Fibroblast of lung (primary cell): ENCODE results near the gene TSEN2. TPM values are rescaled to one million over a fixed set of nuclear protein-coding genes. Genes with fewer than 3 reads are reported as not detected.

Experiments used
- DNase-seq, 2 donors: peaks; one replicate each; pipeline versions ENCODE4 v3.0.0 to v3.0.0-alpha.2; 2010; ENCODE audit warnings: low read depth in 2 of 2
- H2AFZ ChIP-seq: 2 replicates; pipeline ENCODE4 v1.5.1; 2012; ENCODE audit warnings: low read length, control low read depth, inconsistent platforms
- H3K27ac ChIP-seq: 2 replicates; pipeline ENCODE4 v1.5.1; 2011; ENCODE audit warnings: low read length, control low read depth; ENCODE audit not compliant: insufficient read depth
- H3K27me3 ChIP-seq: 2 replicates; pipeline ENCODE4 v1.5.1; 2011; ENCODE audit warnings: mild to moderate bottlenecking, low read length; ENCODE audit not compliant: control insufficient read depth, insufficient read depth
- H3K36me3 ChIP-seq: 2 replicates; pipeline ENCODE4 v1.5.1; 2011; ENCODE audit warnings: low read length; ENCODE audit not compliant: control insufficient read depth, insufficient read depth
- H3K4me1 ChIP-seq: 2 replicates; pipeline ENCODE4 v1.5.1; 2011; ENCODE audit warnings: low read length; ENCODE audit not compliant: control insufficient read depth, insufficient read depth; ENCODE audit errors: extremely low read depth
- H3K4me2 ChIP-seq: 2 replicates; pipeline ENCODE4 v1.5.1; 2011; ENCODE audit warnings: low read length, control low read depth; ENCODE audit not compliant: insufficient read depth; ENCODE audit errors: extremely low read depth
- H3K4me3 ChIP-seq, 4 experiments: fragments of 200-600 bp in 1 of 4; sonication (generic) in 1 of 4; replicated peaks in 1 of 4; 2 replicates each; pipeline ENCODE4 v1.5.1; 2011 to 2016; ENCODE audit warnings: low read length in 4 of 4, low read depth in 3 of 4, mild to moderate bottlenecking in 3 of 4, control low read depth in 2 of 4, inconsistent platforms in 1 of 4, mixed read lengths in 1 of 4; ENCODE audit not compliant: insufficient read depth in 1 of 4; ENCODE audit errors: control extremely low read depth in 1 of 4
- H3K79me2 ChIP-seq: 2 replicates; pipeline ENCODE4 v1.5.1; 2012; ENCODE audit warnings: mild to moderate bottlenecking, low read length, inconsistent platforms; ENCODE audit not compliant: control insufficient read depth, insufficient read depth
- H3K9ac ChIP-seq: 2 replicates; pipeline ENCODE4 v1.5.1; 2011; ENCODE audit warnings: mild to moderate bottlenecking, low read length, control low read depth; ENCODE audit not compliant: insufficient read depth
- H3K9me3 ChIP-seq: 2 replicates; pipeline ENCODE4 v1.5.1; 2012; ENCODE audit warnings: low read depth, low read length; ENCODE audit not compliant: control insufficient read depth, insufficient read depth
- H4K20me1 ChIP-seq: 2 replicates; pipeline ENCODE4 v1.5.1; 2011; ENCODE audit warnings: low read length; ENCODE audit not compliant: control insufficient read depth, insufficient read depth; ENCODE audit errors: extremely low read depth
- CTCF ChIP-seq, 2 donors: IDR thresholded peaks in 1 of 2; conservative IDR thresholded peaks in 1 of 2; 1 replicate in 1 of 2; 2 replicates in 1 of 2; pipeline ENCODE4 v1.5.1; 2011 to 2012; ENCODE audit warnings: low read length in 2 of 2, control low read depth in 1 of 2, inconsistent platforms in 1 of 2, low read depth in 1 of 2, mild to moderate bottlenecking in 1 of 2
- EZH2 ChIP-seq: IDR thresholded peaks from 2 replicates; pipeline ENCODE4 v1.5.1; 2012; ENCODE audit warnings: low read length, control low read depth, mild to moderate bottlenecking; ENCODE audit errors: missing control alignments
- polyA plus RNA-seq, 2 donors: library from polyadenylated mRNA; depleted of rRNA in 1 of 2; stranded (reverse) in 1 of 2; unstranded in 1 of 2; fragments of >200 nt; gene quantifications; 2 replicates each; pipeline ENCODE4 v1.2.1, GENCODE V29; 2011 to 2012; ENCODE audit warnings: missing spikeins in 1 of 2
- total RNA-seq: library from RNA; depleted of rRNA; stranded (reverse); fragments of >200 nt; gene quantifications from 2 replicates; pipeline ENCODE4 v1.2.1, GENCODE V29; 2014

Gene TSEN2
- total and polyA plus RNA-seq, 2 donors (not counting 1 experiment from before 2014, with no cell fraction given), result 9.8 to 14.4 TPM

- Histone ChIP-seq H3K36me3 (no peaks in the 10 kb centered on the region), H2AFZ (no peak overlapping the region), H3K9ac (no peak overlapping the region), H3K79me2 (no peaks in the 10 kb centered on the region), H3K4me1 (no peaks in the 10 kb centered on the region), H3K4me3 (no peak overlapping the region), H3K9me3 (no peaks in the 10 kb centered on the region), H3K4me2 (no peak overlapping the region), H3K27ac (no peak overlapping the region), H3K27me3 (peaks cover 5% of the 10 kb centered on the region), H4K20me1 (no peaks in the 10 kb centered on the region)
- no peak for DNase-seq
- TF ChIP-seq CTCF (conservative IDR thresholded peaks at IDR 0.05 in 1 of 2, IDR thresholded peaks at IDR 0.05 in 1 of 2; ENCODE audit: low read depth in 1 of 2, low read length in 2 of 2), result no peak
Measured at GRCh38 chr3:12463686-12464085, 20.6 kb upstream of the TSEN2 start.

GRCh38 chr3:12464181-12464580, 20.1 kb upstream of the TSEN2 start:
- Histone ChIP-seq H3K79me2 (no peaks in the 10 kb centered on the region), H2AFZ (no peak overlapping the region), H3K27ac (no peak overlapping the region), H3K4me1 (no peaks in the 10 kb centered on the region), H3K36me3 (no peaks in the 10 kb centered on the region), H3K9ac (no peak overlapping the region), H4K20me1 (no peaks in the 10 kb centered on the region), H3K4me3 (no peak overlapping the region), H3K4me2 (no peak overlapping the region), H3K9me3 (no peaks in the 10 kb centered on the region), H3K27me3 (peaks cover 3% of the 10 kb centered on the region)
- no peak for DNase-seq
- no peak for TF ChIP-seq EZH2
- no peak for TF ChIP-seq CTCF (conservative IDR thresholded peaks at IDR 0.05 in 1 of 2, IDR thresholded peaks at IDR 0.05 in 1 of 2; ENCODE audit: low read depth in 1 of 2, low read length in 2 of 2)

GRCh38 chr3:12465151-12465835, 19.0 kb upstream of the TSEN2 start:
- no peaks in the 10 kb centered on the region for H4K20me1 ChIP-seq
- H3K4me3 ChIP-seq, result no peak overlapping the region
- H3K4me1 ChIP-seq, result no peaks in the 10 kb centered on the region
- H3K27ac ChIP-seq, result no peak overlapping the region
- no peak overlapping the region for H2AFZ ChIP-seq
- H3K27me3 ChIP-seq, result no peaks in the 10 kb centered on the region
- no peak overlapping the region for H3K4me2 ChIP-seq
- TF ChIP-seq EZH2 (no peak), CTCF (conservative IDR thresholded peaks at IDR 0.05 in 1 of 2, IDR thresholded peaks at IDR 0.05 in 1 of 2; ENCODE audit: low read depth in 1 of 2, low read length in 2 of 2) (no peak)
- H3K36me3 ChIP-seq, result no peaks in the 10 kb centered on the region
- DNase-seq, result no peak
- H3K9ac ChIP-seq, result no peak overlapping the region
- H3K9me3 ChIP-seq, result no peaks in the 10 kb centered on the region
- H3K79me2 ChIP-seq, result no peaks in the 10 kb centered on the region
